ENCODE data around the gene CLDN15. TPM values are rescaled to one million over a fixed set of nuclear protein-coding genes. Genes with fewer than 3 reads are reported as not detected.

CLDN15 gene
- polyA plus RNA-seq, 1 donor (not counting 4 experiments of a cell fraction or from before 2014, with no cell fraction given), result 2.4 TPM

GRCh38 chr7:101273206-101273605 lies 35.6 kb upstream of the CLDN15 start:
- dilution Hi-C loops (cut with MboI; ENCODE audit: extremely low pct_ligation_motif_present, low sequenced_read_pairs), result no loop called here
- H4K20me1 ChIP-seq (ENCODE audit: control insufficient read depth, extremely low read depth, insufficient read depth, low read length), result no peaks in the 10 kb centered on the region
- no peak overlapping the region for H3K27ac ChIP-seq (ENCODE audit: control insufficient read depth, insufficient read depth, low read length)
- H3K36me3 ChIP-seq (ENCODE audit: control insufficient read depth in 2 of 2, extremely low read depth in 1 of 2, insufficient read depth in 2 of 2, low read length in 2 of 2), result no peaks in the 10 kb centered on the region
- H3K4me3 ChIP-seq (ENCODE audit: control insufficient read depth in 2 of 3, extremely low read depth in 1 of 3, insufficient read depth in 2 of 3, low read depth in 1 of 3, low read length in 3 of 3), result no peak overlapping the region
- no peak overlapping the region for H3K9ac ChIP-seq (ENCODE audit: control insufficient read depth, extremely low read depth, insufficient read depth, low read length)
- H3K9me1 ChIP-seq (ENCODE audit: control insufficient read depth, extremely low read depth, insufficient read depth, low read length), result no peaks in the 10 kb centered on the region
- no peaks in the 10 kb centered on the region for H3K9me3 ChIP-seq (ENCODE audit: control insufficient read depth, low read depth, low read length)
- DNase-seq (ENCODE audit: low read depth, low spot score), result no peak
- H3K4me2 ChIP-seq (ENCODE audit: control insufficient read depth, extremely low read depth, insufficient read depth, low read depth, low read length), result no peak overlapping the region
- no peaks in the 10 kb centered on the region for H3K79me2 ChIP-seq (ENCODE audit: control insufficient read depth, insufficient read depth, low read length)
- peaks cover 4% of the 10 kb centered on the region for H3K27me3 ChIP-seq (ENCODE audit: control insufficient read depth, extremely low read depth, insufficient read depth, low read length)
- no peak overlapping the region for H2AFZ ChIP-seq (ENCODE audit: control insufficient read depth, low read length)
- no peak for FAIRE-seq
- no peak for TF ChIP-seq EZH2 (IDR thresholded peaks at IDR 0.05; ENCODE audit: low read length)
- TF ChIP-seq, protein P1, sequence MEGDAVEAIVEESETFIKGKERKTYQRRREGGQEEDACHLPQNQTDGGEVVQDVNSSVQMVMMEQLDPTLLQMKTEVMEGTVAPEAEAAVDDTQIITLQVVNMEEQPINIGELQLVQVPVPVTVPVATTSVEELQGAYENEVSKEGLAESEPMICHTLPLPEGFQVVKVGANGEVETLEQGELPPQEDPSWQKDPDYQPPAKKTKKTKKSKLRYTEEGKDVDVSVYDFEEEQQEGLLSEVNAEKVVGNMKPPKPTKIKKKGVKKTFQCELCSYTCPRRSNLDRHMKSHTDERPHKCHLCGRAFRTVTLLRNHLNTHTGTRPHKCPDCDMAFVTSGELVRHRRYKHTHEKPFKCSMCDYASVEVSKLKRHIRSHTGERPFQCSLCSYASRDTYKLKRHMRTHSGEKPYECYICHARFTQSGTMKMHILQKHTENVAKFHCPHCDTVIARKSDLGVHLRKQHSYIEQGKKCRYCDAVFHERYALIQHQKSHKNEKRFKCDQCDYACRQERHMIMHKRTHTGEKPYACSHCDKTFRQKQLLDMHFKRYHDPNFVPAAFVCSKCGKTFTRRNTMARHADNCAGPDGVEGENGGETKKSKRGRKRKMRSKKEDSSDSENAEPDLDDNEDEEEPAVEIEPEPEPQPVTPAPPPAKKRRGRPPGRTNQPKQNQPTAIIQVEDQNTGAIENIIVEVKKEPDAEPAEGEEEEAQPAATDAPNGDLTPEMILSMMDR (optimal IDR thresholded peaks at IDR 0.05 in 1 of 3, IDR thresholded peaks at IDR 0.05 in 1 of 3, conservative IDR thresholded peaks at IDR 0.05 in 1 of 3; ENCODE audit: extremely low read depth in 1 of 3, insufficient read depth in 2 of 3, low read length in 3 of 3), result no peak
- no peaks in the 10 kb centered on the region for H3K4me1 ChIP-seq (ENCODE audit: control insufficient read depth, extremely low read depth, insufficient read depth, low read length)

DNA sequence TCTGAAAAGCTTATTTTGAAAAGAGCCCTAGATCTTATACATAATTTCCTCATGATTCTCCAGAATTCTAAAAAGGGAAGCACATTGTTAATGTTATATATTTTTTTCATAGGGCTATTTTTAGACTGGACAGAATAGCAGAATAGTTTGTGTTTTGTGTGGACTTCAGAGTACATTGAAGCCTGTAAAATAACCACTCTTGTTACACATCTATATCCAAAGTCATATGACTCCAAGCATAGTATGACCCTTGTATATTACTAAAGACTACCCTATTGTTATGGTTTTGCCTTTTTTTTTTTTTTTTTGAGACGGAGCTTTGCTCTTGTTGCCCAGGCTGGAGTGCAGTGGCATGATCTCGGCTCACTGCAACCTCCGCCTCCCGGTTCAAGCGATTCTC lies 33.4 kb upstream of the CLDN15 start:
- TF ChIP-seq, protein P1 (optimal IDR thresholded peaks at IDR 0.05 in 1 of 3, IDR thresholded peaks at IDR 0.05 in 1 of 3, conservative IDR thresholded peaks at IDR 0.05 in 1 of 3; ENCODE audit: extremely low read depth in 1 of 3, insufficient read depth in 2 of 3, low read length in 3 of 3), result no peak
- TF ChIP-seq EZH2 (IDR thresholded peaks at IDR 0.05; ENCODE audit: low read length), result no peak
- Histone ChIP-seq H3K4me3 (ENCODE audit: control insufficient read depth in 2 of 3, extremely low read depth in 1 of 3, insufficient read depth in 2 of 3, low read depth in 1 of 3, low read length in 3 of 3) (no peak overlapping the region), H3K9me3 (ENCODE audit: control insufficient read depth, low read depth, low read length) (no peaks in the 10 kb centered on the region), H3K27me3 (ENCODE audit: control insufficient read depth, extremely low read depth, insufficient read depth, low read length) (no peaks in the 10 kb centered on the region), H3K4me1 (ENCODE audit: control insufficient read depth, extremely low read depth, insufficient read depth, low read length) (no peaks in the 10 kb centered on the region), H3K27ac (ENCODE audit: control insufficient read depth, insufficient read depth, low read length) (no peak overlapping the region), H3K9ac (ENCODE audit: control insufficient read depth, extremely low read depth, insufficient read depth, low read length) (no peak overlapping the region), H3K4me2 (ENCODE audit: control insufficient read depth, extremely low read depth, insufficient read depth, low read depth, low read length) (no peak overlapping the region), H3K36me3 (ENCODE audit: control insufficient read depth in 2 of 2, extremely low read depth in 1 of 2, insufficient read depth in 2 of 2, low read length in 2 of 2) (no peaks in the 10 kb centered on the region), H3K9me1 (ENCODE audit: control insufficient read depth, extremely low read depth, insufficient read depth, low read length) (no peaks in the 10 kb centered on the region), H2AFZ (ENCODE audit: control insufficient read depth, low read length) (no peak overlapping the region), H4K20me1 (ENCODE audit: control insufficient read depth, extremely low read depth, insufficient read depth, low read length) (no peaks in the 10 kb centered on the region), H3K79me2 (ENCODE audit: control insufficient read depth, insufficient read depth, low read length) (no peaks in the 10 kb centered on the region)
- dilution Hi-C loops (cut with MboI; ENCODE audit: extremely low pct_ligation_motif_present, low sequenced_read_pairs), result no loop called here
- DNase-seq (ENCODE audit: low read depth, low spot score) (no peak), FAIRE-seq (no peak)

Data from keratinocyte (primary cell).